Natural killer cell (primary cell): ENCODE results near the gene IRF1. TPM values are rescaled to one million over a fixed set of nuclear protein-coding genes. Genes with fewer than 3 reads are reported as not detected.

Experiments used
- ATAC-seq, 3 donors: fragments of 150-1000 bp in 2 of 3; fragments of 200-7000 bp in 1 of 3; cut with Tn5 transposase; 1 replicate in 1 of 3; 2 replicates in 2 of 3; pipeline ENCODE4 v1.10.0; 2021; ENCODE audit warnings: mild to moderate bottlenecking in 2 of 3, moderate library complexity in 2 of 3
- DNase-seq, 2 donors: peaks; one replicate each; pipeline versions ENCODE4 v3.0.0 to v3.0.0-alpha.2; 2013 to 2021; ENCODE audit warnings: mixed read lengths in 1 of 2
- H3K27ac ChIP-seq: one replicate; pipeline ENCODE4 v1.5.1; 2013; ENCODE audit warnings: mild to moderate bottlenecking, low read length
- H3K27me3 ChIP-seq: one replicate; pipeline ENCODE4 v1.6.1; 2013; ENCODE audit warnings: low read length; ENCODE audit not compliant: control insufficient read depth, insufficient read depth
- H3K36me3 ChIP-seq: one replicate; pipeline ENCODE4 v1.6.1; 2013; ENCODE audit warnings: low read length; ENCODE audit not compliant: control insufficient read depth, insufficient read depth
- H3K4me1 ChIP-seq: one replicate; pipeline ENCODE4 v1.6.1; 2013; ENCODE audit warnings: low read length; ENCODE audit not compliant: control insufficient read depth, insufficient read depth
- H3K4me3 ChIP-seq: one replicate; pipeline ENCODE4 v1.5.1; 2013; ENCODE audit warnings: low read length
- H3K9me3 ChIP-seq: one replicate; pipeline ENCODE4 v1.6.1; 2013; ENCODE audit warnings: low read length; ENCODE audit not compliant: control insufficient read depth, insufficient read depth
- H3K27ac Mint-ChIP-seq, 2 donors: one replicate each; pipeline ENCODE4 v1.8.0; 2022; ENCODE audit warnings: mild to moderate bottlenecking in 2 of 2, mixed read lengths in 2 of 2, moderate library complexity in 1 of 2
- H3K27me3 Mint-ChIP-seq, 2 donors: one replicate each; pipeline ENCODE4 v1.8.0; 2022; ENCODE audit warnings: low read depth in 2 of 2, mixed read lengths in 2 of 2
- H3K36me3 Mint-ChIP-seq: one replicate; pipeline ENCODE4 v1.8.0; 2022; ENCODE audit warnings: mixed read lengths
- H3K4me1 Mint-ChIP-seq, 2 donors: one replicate each; pipeline ENCODE4 v1.8.0; 2022; ENCODE audit warnings: mixed read lengths in 2 of 2
- H3K4me3 Mint-ChIP-seq: one replicate; pipeline ENCODE4 v1.8.0; 2022; ENCODE audit warnings: mild to moderate bottlenecking, moderate library complexity, mixed read lengths
- H3K9me3 Mint-ChIP-seq, 2 donors: one replicate each; pipeline ENCODE4 v1.8.0; 2022; ENCODE audit warnings: mixed read lengths in 2 of 2
- WGBS: methylation state at CpG from one replicate; pipeline ENCODE4 v1.1.7; 2013; ENCODE audit warnings: missing lambda C conversion rate; ENCODE audit not compliant: insufficient coverage; 5-methylcytosine and 5-hydroxymethylcytosine counted together
- intact Hi-C: fragments of 100-400 bp; cut with micrococcal nuclease; formaldehyde crosslinking; loops from one replicate; pipeline ENCODE4 v1.14.2; 2022
- total RNA-seq, 4 donors: library from RNA; stranded (reverse); fragments of 120-200 nt in 1 of 4; gene quantifications; one replicate each; pipeline versions ENCODE4 v1.2.3 to v1.2.4, GENCODE V29; 2013 to 2022
- TF ChIP-seq, protein P1 (sequence below): fragments of 200-600 bp; IDR thresholded peaks from one replicate; pipeline ENCODE4 v1.8.0; 2022; ENCODE audit warnings: antibody characterized with exemption

IRF1 gene
- total RNA-seq, 3 donors from 2014 or later (not counting 1 experiment from before 2014, with no cell fraction given): 1,190 to 1,513 (median 1,282) TPM

GRCh38 chr5:132477784-132478365 lies 12.7 kb downstream of the IRF1 start:
- WGBS: 63% methylated on average over 10 of the region's 10 CpGs
- Histone ChIP-seq H3K4me3 (no peak overlapping the region), H3K36me3 (peaks cover 20% of the 10 kb centered on the region), H3K27ac (peak overlapping the region; percentile 85), H3K4me1 (peaks cover 96% of the 10 kb centered on the region), H3K27me3 (no peaks in the 10 kb centered on the region), H3K9me3 (no peaks in the 10 kb centered on the region)
- no peaks in the 10 kb centered on the region for H3K27me3 Mint-ChIP-seq
- peaks cover 87% of the 10 kb centered on the region in 2 donors for H3K4me1 Mint-ChIP-seq
- intact Hi-C loops: no loop called here
- peak in 1 of 2 donors; percentile 65 for DNase-seq
- peak; percentile 4 to 19 (median 5) for ATAC-seq
- peak overlapping the region; percentile 84 for H3K4me3 Mint-ChIP-seq
- H3K27ac Mint-ChIP-seq: peak overlapping the region; percentile 97 to 100
- TF ChIP-seq, protein P1, sequence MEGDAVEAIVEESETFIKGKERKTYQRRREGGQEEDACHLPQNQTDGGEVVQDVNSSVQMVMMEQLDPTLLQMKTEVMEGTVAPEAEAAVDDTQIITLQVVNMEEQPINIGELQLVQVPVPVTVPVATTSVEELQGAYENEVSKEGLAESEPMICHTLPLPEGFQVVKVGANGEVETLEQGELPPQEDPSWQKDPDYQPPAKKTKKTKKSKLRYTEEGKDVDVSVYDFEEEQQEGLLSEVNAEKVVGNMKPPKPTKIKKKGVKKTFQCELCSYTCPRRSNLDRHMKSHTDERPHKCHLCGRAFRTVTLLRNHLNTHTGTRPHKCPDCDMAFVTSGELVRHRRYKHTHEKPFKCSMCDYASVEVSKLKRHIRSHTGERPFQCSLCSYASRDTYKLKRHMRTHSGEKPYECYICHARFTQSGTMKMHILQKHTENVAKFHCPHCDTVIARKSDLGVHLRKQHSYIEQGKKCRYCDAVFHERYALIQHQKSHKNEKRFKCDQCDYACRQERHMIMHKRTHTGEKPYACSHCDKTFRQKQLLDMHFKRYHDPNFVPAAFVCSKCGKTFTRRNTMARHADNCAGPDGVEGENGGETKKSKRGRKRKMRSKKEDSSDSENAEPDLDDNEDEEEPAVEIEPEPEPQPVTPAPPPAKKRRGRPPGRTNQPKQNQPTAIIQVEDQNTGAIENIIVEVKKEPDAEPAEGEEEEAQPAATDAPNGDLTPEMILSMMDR: no peak
- no peaks in the 10 kb centered on the region for H3K9me3 Mint-ChIP-seq
- no peaks in the 10 kb centered on the region for H3K36me3 Mint-ChIP-seq

GRCh38 chr5:132476876-132477781 lies 13.4 kb downstream of the IRF1 start:
- TF ChIP-seq, protein P1: no peak
- Histone ChIP-seq H3K4me3 (no peak overlapping the region), H3K27me3 (no peaks in the 10 kb centered on the region), H3K36me3 (peaks cover 17% of the 10 kb centered on the region), H3K27ac (peak overlapping the region; percentile 85), H3K9me3 (no peaks in the 10 kb centered on the region), H3K4me1 (peaks cover 99% of the 10 kb centered on the region)
- intact Hi-C loops: no loop called here
- Mint-ChIP-seq H3K36me3 (no peaks in the 10 kb centered on the region), H3K9me3 (no peaks in the 10 kb centered on the region), H3K4me3 (peak overlapping the region; percentile 84), H3K27ac (peak overlapping the region; percentile 97 to 100), H3K27me3 (no peaks in the 10 kb centered on the region), H3K4me1 (peaks cover 88% of the 10 kb centered on the region in 2 donors)
- 89% methylated on average over 7 of the region's 7 CpGs for WGBS
- ATAC-seq (no peak), DNase-seq (peak; percentile 19 to 53)

- WGBS: 86% methylated on average over 7 of the region's 8 CpGs
- peak overlapping the region; percentile 97 to 100 for H3K27ac Mint-ChIP-seq
- Histone ChIP-seq H3K36me3 (peaks cover 12% of the 10 kb centered on the region), H3K9me3 (no peaks in the 10 kb centered on the region), H3K27ac (peak overlapping the region; percentile 85), H3K4me3 (no peak overlapping the region), H3K27me3 (no peaks in the 10 kb centered on the region), H3K4me1 (peaks cover 100% of the 10 kb centered on the region)
- TF ChIP-seq, protein P1: no peak
- H3K27me3 Mint-ChIP-seq: no peaks in the 10 kb centered on the region
- peak overlapping the region; percentile 84 for H3K4me3 Mint-ChIP-seq
- no peaks in the 10 kb centered on the region for H3K36me3 Mint-ChIP-seq
- intact Hi-C loops: no loop called here
- DNase-seq (peak; percentile 31 to 50), ATAC-seq (peak in 1 of 3 donors; percentile 1)
- peaks cover 91 to 93% of the 10 kb centered on the region in 2 donors for H3K4me1 Mint-ChIP-seq
- no peaks in the 10 kb centered on the region for H3K9me3 Mint-ChIP-seq
Measured at GRCh38 chr5:132475987-132476875, 14.3 kb downstream of the IRF1 start.
